Ishikawa (cell line): ENCODE data around the gene KCNJ8.

Experiments used
- RAD21 ChIP-seq: IDR thresholded peaks from 2 replicates; pipeline ENCODE4 v1.6.1; 2012; ENCODE audit warnings: low read depth
- TCF12 ChIP-seq: IDR thresholded peaks from 2 replicates; pipeline ENCODE4 v1.6.1; 2012; ENCODE audit warnings: low read depth
- YY1 ChIP-seq: IDR thresholded peaks from 2 replicates; pipeline ENCODE4 v1.6.1; 2012; ENCODE audit warnings: low read depth
- TF ChIP-seq, protein P1 (sequence below): IDR thresholded peaks from 2 replicates; pipeline ENCODE4 v1.6.1; 2012

The KCNJ8 gene

DNA sequence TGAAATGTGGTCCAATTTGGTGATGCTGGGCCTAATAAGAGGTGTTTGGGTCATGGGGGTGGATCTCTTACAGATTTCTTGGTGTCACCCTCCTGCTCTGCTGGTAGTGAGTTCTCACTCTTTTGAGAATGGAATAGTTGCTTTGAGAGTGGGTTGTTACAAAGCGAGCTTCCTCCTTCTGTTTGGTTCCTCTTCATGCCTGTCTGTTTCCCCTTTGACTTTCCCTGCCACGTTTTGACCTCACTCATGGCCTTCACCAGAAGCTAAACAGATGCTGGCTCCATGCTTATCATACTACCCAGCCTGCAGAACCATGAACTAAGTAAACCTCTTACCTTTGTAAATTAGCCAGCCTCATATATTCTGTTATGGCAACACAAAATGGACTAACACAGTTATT is 59.1 kb downstream of the KCNJ8 start:
- TF ChIP-seq YY1 (no peak), TCF12 (no peak), RAD21 (no peak)
- TF ChIP-seq, protein P1, sequence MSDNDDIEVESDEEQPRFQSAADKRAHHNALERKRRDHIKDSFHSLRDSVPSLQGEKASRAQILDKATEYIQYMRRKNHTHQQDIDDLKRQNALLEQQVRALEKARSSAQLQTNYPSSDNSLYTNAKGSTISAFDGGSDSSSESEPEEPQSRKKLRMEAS = no peak
